D721Med (cell line): Measurements from ENCODE around the gene U2SURP.
A peak's percentile ranks its signal among the peaks of the same experiment; 100 is the strongest.
"Not testable (repeated sequence)": the region's sequence is repeated elsewhere in the genome, so short reads cannot be mapped to it uniquely, and the experiment has no call there.

Experiments
- DNase-seq: peaks from one replicate; pipeline ENCODE4 v3.0.0; 2011; ENCODE audit warnings: low spot score; ENCODE audit not compliant: insufficient read length
- FAIRE-seq: peaks from 2 replicates; lab custom pipeline; 2011; peaks lifted over from hg19 to GRCh38; lab: Jason Lieb, UNC
- CTCF ChIP-seq: IDR thresholded peaks from 2 replicates; pipeline ENCODE4 v1.5.1; 2012; ENCODE audit warnings: mild to moderate bottlenecking, control low read depth; ENCODE audit not compliant: insufficient read depth; ENCODE audit errors: missing control alignments

U2SURP gene

GRCh38 chr3:142977399-142977728 is 24.0 kb upstream of the U2SURP start:
- no peak for TF ChIP-seq CTCF
- FAIRE-seq (no peak), DNase-seq (no peak)

GRCh38 chr3:142981108-142981507 is 20.3 kb upstream of the U2SURP start:
- peak; percentile 13 for TF ChIP-seq CTCF
- FAIRE-seq = no peak

GRCh38 chr3:142982038-142982773 is 19.2 kb upstream of the U2SURP start:
- DNase-seq (no peak), FAIRE-seq (peak; percentile 46)
- peak; percentile 6 for TF ChIP-seq CTCF

More at GRCh38 chr3:142981108-142981507, 20.3 kb upstream of the U2SURP start:
- DNase-seq = no peak

GRCh38 chr3:142983318-142983717 is 18.1 kb upstream of the U2SURP start:
- FAIRE-seq (no peak), DNase-seq (no peak)
- TF ChIP-seq CTCF = no peak

GRCh38 chr3:142984255-142984654 is 17.1 kb upstream of the U2SURP start:
- DNase-seq = no peak
- TF ChIP-seq CTCF = no peak
- no peak for FAIRE-seq

- FAIRE-seq (peak; percentile 73), DNase-seq (no peak)
- TF ChIP-seq CTCF = peak; percentile 66
Measured at GRCh38 chr3:142987080-142987700, 14.2 kb upstream of the U2SURP start.

- FAIRE-seq (peak; percentile 32), DNase-seq (no peak)
- no peak for TF ChIP-seq CTCF
Measured at GRCh38 chr3:142987707-142988106, 13.7 kb upstream of the U2SURP start.

- FAIRE-seq, DNase-seq: not testable (repeated sequence)
Measured at GRCh38 chr3:142988221-142988620, 13.1 kb upstream of the U2SURP start.

GRCh38 chr3:142988826-142989225 is 12.5 kb upstream of the U2SURP start:
- FAIRE-seq, DNase-seq: not testable (repeated sequence)
